ENCODE measurements around the gene NDUFV1. TPM values are rescaled to one million over a fixed set of nuclear protein-coding genes. Genes with fewer than 3 reads are reported as not detected.

Gene NDUFV1
- polyA plus RNA-seq, 1 of the 3 experiments (the other 2 are of a cell fraction): 278 TPM

GRCh38 chr11:67572747-67573419 is 33.9 kb upstream of the NDUFV1 start:
- H4K20me1 ChIP-seq (ENCODE audit: insufficient read depth): no peaks in the 10 kb centered on the region
- 60% methylated on average over 21 of the region's 21 CpGs for WGBS (ENCODE audit: low lambda C conversion rate)
- H3K9me2 ChIP-seq: no peaks in the 10 kb centered on the region
- no peak for TF ChIP-seq FOXM1 (IDR thresholded peaks at IDR 0.05; ENCODE audit: low read depth)
- TF ChIP-seq EP300 (IDR thresholded peaks at IDR 0.05; ENCODE audit: borderline replicate concordance in 1 of 2, low read depth in 1 of 2, low read length in 1 of 2): no peak
- no peak for TF ChIP-seq GABPA (IDR thresholded peaks at IDR 0.05; ENCODE audit: low read depth)
- peak; percentile 67 for TF ChIP-seq SMC3 (IDR thresholded peaks at IDR 0.05; ENCODE audit: low read depth, low read length)
- TF ChIP-seq YY1 (IDR thresholded peaks at IDR 0.05; ENCODE audit: low read depth): no peak
- TF ChIP-seq ELF1 (IDR thresholded peaks at IDR 0.05): no peak
- no peak for TF ChIP-seq USF1 (IDR thresholded peaks at IDR 0.05; ENCODE audit: borderline replicate concordance, low read depth)
- no peak for TF ChIP-seq USF2 (IDR thresholded peaks at IDR 0.05; ENCODE audit: borderline replicate concordance, low read depth, low read length)
- TF ChIP-seq TAF1 (IDR thresholded peaks at IDR 0.05; ENCODE audit: borderline replicate concordance, low read depth, low read length): no peak
- no peak for TF ChIP-seq RXRA (IDR thresholded peaks at IDR 0.05; ENCODE audit: borderline replicate concordance, low read depth)
- TF ChIP-seq NRF1 (IDR thresholded peaks at IDR 0.05; ENCODE audit: low read depth, low read length): no peak
- peak; percentile 64 for TF ChIP-seq CTCF (IDR thresholded peaks at IDR 0.05)
- TF ChIP-seq GATA2 (CRISPR knock-in tag; IDR thresholded peaks at IDR 0.05): no peak
- peak; percentile 79 for TF ChIP-seq RAD21 (IDR thresholded peaks at IDR 0.05; ENCODE audit: low read length)
- TF ChIP-seq ZBTB33 (IDR thresholded peaks at IDR 0.05; ENCODE audit: borderline replicate concordance, low read depth): no peak
- no peak for TF ChIP-seq POLR2AphosphoS5 (IDR thresholded peaks at IDR 0.05; ENCODE audit: low read depth, low read length)
- TF ChIP-seq MAX (IDR thresholded peaks at IDR 0.05; ENCODE audit: low read depth): no peak
- TF ChIP-seq IRF3 (IDR thresholded peaks at IDR 0.05; ENCODE audit: low read depth, low read length): no peak
- TF ChIP-seq RCOR1 (IDR thresholded peaks at IDR 0.05; ENCODE audit: low read length): no peak
- no peaks in the 10 kb centered on the region for H3K79me2 ChIP-seq (ENCODE audit: insufficient read depth)
- DNase-seq: peak; percentile 53
- no peak overlapping the region for H2AFZ ChIP-seq (ENCODE audit: low read depth)
- H3K9me3 ChIP-seq: no peaks in the 10 kb centered on the region
- POLR2A ChIA-PET: interaction anchor here (1.6 kb wide), 1 partner anchor 10 kb away, joined by 5 read pairs; no protein-coding TSS in a partner anchor
- no peak overlapping the region for H3K9ac ChIP-seq
- peaks cover 0 to 6% of the 10 kb centered on the region in 2 experiments; a peak in 1 of 4 replicates for H3K4me1 ChIP-seq (ENCODE audit: control insufficient read depth in 1 of 2, insufficient read depth in 2 of 2, low read depth in 1 of 2, low read length in 1 of 2)
- H3K27me3 ChIP-seq (ENCODE audit: insufficient read depth): peaks cover 6% of the 10 kb centered on the region
- no peaks in the 10 kb centered on the region for H3K36me3 ChIP-seq (replicated peaks in 1 of 2; ENCODE audit: control insufficient read depth in 1 of 2, insufficient read depth in 2 of 2, low read length in 1 of 2)
- no peak overlapping the region for H3K4me2 ChIP-seq
- CTCF ChIA-PET: interaction anchor here (0.6 to 4.0 kb wide), 16 partner anchors 8 to 172 kb away, joined by 3 to 43 read pairs (median 4); partner anchors contain the start of genes GSTP1 and NUDT8
- no peak overlapping the region for H3K27ac ChIP-seq (ENCODE audit: low read depth in 2 of 2, low read length in 1 of 2)
- no peak overlapping the region for H3K4me3 ChIP-seq (ENCODE audit: low read depth in 2 of 2, low read length in 1 of 2)
- H3F3A ChIP-seq (replicated peaks; ENCODE audit: insufficient read depth): no peaks in the 10 kb centered on the region
